Fibroblast of villous mesenchyme (primary cell): ENCODE results near the gene DCTN2. TPM values are rescaled to one million over a fixed set of nuclear protein-coding genes. Genes with fewer than 3 reads are reported as not detected.
"Not testable (repeated sequence)": the region's sequence is repeated elsewhere in the genome, so short reads cannot be mapped to it uniquely, and the experiment has no call there.

ENCODE experiments used
- DNase-seq: peaks from one replicate; pipeline ENCODE4 v3.0.0-alpha.2; 2010; ENCODE audit warnings: low read depth
- H3K4me3 ChIP-seq: 2 replicates; pipeline ENCODE4 v1.5.1; 2011; ENCODE audit warnings: low read depth, mild to moderate bottlenecking, low read length
- total RNA-seq: library from RNA; depleted of rRNA; stranded (reverse); fragments of >200 nt; gene quantifications from 2 replicates; pipeline ENCODE4 v1.2.3, GENCODE V29; 2012
- TF ChIP-seq, protein P1 (sequence below): IDR thresholded peaks from 2 replicates; pipeline ENCODE4 v1.5.1; 2012; ENCODE audit warnings: low read depth, mild to moderate bottlenecking, low read length; ENCODE audit not compliant: insufficient read depth

DCTN2 gene
- total RNA-seq, 1 donor: 111 TPM

DNA sequence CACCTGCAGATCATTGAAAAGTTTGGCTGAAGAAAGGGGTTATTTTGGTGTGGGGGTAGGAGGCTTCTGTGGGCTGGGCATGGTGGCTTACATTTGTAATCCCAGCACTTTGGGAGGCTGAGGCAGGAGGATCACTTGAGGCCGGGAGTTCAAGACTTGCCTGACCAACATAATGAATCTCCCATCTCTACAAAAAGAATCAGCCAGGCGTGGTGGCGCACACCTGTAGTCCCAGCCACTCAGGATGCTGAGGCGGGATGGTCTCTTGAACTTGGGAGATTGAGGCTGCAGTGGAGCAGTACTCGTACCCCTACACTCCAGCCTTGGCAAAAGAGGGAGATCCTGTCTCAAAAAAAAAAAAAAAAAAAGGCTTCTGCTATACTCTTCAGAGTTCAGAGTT is 33.7 kb downstream of the DCTN2 start:
- DNase-seq: no peak
- TF ChIP-seq, protein P1, sequence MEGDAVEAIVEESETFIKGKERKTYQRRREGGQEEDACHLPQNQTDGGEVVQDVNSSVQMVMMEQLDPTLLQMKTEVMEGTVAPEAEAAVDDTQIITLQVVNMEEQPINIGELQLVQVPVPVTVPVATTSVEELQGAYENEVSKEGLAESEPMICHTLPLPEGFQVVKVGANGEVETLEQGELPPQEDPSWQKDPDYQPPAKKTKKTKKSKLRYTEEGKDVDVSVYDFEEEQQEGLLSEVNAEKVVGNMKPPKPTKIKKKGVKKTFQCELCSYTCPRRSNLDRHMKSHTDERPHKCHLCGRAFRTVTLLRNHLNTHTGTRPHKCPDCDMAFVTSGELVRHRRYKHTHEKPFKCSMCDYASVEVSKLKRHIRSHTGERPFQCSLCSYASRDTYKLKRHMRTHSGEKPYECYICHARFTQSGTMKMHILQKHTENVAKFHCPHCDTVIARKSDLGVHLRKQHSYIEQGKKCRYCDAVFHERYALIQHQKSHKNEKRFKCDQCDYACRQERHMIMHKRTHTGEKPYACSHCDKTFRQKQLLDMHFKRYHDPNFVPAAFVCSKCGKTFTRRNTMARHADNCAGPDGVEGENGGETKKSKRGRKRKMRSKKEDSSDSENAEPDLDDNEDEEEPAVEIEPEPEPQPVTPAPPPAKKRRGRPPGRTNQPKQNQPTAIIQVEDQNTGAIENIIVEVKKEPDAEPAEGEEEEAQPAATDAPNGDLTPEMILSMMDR: no peak
- no peak overlapping the region for H3K4me3 ChIP-seq

DNA sequence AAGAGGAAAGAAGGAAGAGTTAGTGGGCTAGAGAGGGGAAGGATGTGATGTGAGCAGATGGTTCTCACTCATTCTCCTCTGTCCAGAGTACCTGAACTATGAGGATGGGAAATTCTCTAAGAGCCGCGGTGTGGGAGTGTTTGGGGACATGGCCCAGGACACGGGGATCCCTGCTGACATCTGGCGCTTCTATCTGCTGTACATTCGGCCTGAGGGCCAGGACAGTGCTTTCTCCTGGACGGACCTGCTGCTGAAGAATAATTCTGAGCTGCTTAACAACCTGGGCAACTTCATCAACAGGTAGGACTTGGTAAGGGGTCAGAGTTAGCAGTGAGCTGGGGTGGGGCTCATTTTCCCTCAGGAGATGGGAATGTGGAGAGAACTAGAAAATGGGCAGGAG is 34.3 kb downstream of the DCTN2 start:
- no peak overlapping the region for H3K4me3 ChIP-seq
- TF ChIP-seq, protein P1: no peak
- no peak for DNase-seq

DNA sequence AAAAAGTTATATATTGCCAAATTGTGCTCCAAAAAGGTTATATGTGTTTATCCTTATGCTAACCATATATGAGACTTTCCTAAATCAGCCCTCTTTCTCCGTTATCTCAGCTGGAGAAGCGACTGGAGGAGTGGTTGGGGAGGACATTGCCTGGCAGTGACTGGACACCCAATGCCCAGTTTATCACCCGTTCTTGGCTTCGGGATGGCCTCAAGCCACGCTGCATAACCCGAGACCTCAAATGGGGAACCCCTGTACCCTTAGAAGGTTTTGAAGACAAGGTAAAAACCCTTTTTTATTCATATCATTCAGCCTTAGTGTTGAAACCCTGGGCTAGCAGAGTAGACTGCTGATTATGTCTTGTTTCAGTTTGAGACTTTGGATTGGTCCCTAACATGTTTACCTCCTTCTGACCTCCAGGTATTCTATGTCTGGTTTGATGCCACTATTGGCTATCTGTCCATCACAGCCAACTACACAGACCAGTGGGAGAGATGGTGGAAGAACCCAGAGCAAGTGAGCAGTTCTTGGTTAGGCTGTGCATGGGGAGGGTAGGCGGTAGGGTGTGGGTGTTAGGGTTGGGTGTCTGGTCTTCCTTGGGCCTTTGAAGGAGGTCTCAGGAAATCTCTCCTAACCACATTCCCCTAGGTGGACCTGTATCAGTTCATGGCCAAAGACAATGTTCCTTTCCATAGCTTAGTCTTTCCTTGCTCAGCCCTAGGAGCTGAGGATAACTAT is 35.2 kb downstream of the DCTN2 start:
- no peak for DNase-seq
- TF ChIP-seq, protein P1: no peak
- H3K4me3 ChIP-seq: no peak overlapping the region

DNA sequence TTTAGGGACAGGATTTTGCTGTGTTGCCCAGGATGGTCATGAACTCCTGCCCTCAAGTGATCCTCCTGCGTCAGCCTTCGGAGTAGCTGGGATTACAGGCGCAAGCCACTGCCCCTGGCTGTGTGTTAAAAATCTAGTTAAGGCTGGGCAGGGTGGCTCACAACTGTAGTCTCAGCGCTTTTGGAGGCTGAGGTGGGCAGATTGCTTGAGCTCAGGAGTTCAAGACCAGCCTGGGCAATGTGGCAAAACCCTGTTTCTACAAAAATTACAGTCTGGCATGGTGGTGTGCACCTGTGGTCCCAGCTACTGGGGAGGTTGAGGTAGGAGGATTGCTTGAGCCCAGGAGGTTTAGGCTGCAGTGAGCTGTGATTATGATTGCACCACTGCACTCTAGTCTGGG is 35.8 kb downstream of the DCTN2 start:
- DNase-seq: no peak
- TF ChIP-seq, protein P1: no peak
- no peak overlapping the region for H3K4me3 ChIP-seq

DNA sequence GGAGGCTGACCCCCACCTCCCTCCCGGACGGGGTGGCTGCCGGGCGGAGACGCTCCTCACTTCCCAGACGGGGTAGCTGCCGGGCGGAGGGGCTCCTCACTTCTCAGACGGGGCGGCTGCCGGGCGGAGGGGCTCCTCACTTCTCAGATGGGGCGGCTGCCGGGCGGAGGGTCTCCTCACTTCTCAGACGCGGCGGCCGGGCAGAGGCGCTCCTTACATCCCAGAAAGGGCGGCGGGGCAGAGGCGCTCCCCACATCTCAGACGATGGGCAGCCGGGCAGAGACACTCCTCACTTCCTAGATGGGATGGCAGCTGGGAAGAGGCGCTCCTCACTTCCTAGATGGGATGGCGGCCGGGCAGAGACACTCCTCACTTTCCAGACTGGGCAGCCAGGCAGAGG is 39.2 kb downstream of the DCTN2 start:
- DNase-seq, H3K4me3 ChIP-seq: not testable (repeated sequence)

DNA sequence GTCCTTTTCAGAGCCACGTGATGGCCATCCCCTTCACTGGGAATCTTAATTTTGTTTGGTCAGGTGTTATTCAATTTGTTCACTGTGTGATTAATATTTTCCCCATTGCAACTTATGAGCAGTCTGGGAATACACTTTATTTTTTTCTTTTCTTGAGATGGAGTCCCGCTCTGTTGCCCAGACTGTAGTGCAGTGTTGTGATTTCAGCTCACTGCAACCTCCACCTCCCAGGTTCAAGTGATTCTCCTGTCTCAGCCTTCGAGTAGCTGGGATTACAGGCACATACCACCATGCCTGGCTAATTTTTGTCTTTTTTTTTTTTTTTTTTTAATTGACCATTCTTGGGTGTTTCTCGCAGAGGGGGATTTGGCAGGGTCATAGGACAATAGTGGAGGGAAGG is 40.5 kb downstream of the DCTN2 start:
- DNase-seq, H3K4me3 ChIP-seq: not testable (repeated sequence)

DNA sequence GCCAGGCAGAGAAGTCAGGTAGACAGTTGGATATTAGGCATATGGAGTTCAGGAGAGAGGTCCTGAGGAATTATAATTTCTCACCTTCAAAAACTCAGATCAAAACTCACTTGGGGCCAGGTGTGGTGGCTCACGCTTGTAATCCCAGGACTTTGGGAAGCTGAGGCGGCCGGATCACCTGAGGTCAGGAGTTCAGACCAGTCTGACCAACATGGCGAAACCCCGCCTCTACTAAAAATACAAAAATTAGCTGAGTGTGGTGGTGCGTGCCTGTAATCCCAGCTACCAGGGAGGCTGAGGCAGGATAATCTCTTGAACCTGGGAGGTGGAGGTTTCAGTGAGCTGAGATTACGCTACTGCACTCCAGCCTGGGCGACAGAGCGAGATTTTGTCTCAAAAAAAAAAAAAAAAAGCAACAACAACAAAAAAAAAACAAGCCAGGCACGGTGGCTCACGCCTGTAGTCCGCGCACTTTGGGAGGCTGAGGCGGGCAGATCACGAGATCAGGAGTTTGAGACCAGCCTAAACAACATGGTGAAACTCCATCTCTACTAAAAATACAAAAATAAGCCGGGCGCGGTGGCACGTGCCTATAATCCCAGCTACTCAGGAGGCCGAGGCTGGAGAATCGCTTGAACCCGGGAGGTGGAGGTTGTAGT is 44.6 kb downstream of the DCTN2 start:
- not testable (repeated sequence) for H3K4me3 ChIP-seq, DNase-seq

DNA sequence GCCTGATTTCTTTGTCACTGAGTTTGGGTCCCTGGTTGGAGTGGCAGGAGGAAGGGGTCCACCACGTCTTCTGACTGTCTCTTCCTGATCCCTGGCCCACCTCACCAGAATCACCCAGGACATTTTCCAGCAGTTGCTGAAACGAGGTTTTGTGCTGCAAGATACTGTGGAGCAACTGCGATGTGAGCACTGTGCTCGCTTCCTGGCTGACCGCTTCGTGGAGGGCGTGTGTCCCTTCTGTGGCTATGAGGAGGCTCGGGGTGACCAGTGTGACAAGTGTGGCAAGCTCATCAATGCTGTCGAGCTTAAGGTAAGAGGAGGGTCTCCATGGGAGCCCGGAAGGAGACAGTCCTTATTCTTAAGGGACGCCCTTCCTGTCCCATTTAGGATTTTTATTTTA is 46.8 kb downstream of the DCTN2 start:
- TF ChIP-seq, protein P1: no peak
- no peak for DNase-seq

More for the DNA sequence above, 46.8 kb downstream of the DCTN2 start:
- no peak overlapping the region for H3K4me3 ChIP-seq
